ENCODE data around the gene INHA. TPM values are rescaled to one million over a fixed set of nuclear protein-coding genes. Genes with fewer than 3 reads are reported as not detected.

The INHA gene
- 0.70 TPM in 1 of 2 replicates, not detected in the other for total RNA-seq

- DNase-seq (ENCODE audit: low read depth) = no peak
Measured at GRCh38 chr2:219572237-219573001, at the start of gene INHA. INHA (plus strand) TSS chr2:219572310; CDS start chr2:219572375, 65 bp downstream.

GRCh38 chr2:219523031-219523671 is 49.0 kb upstream of the INHA start:
- DNase-seq (ENCODE audit: low read depth) = no peak

- DNase-seq (ENCODE audit: low read depth) = no peak
Measured at GRCh38 chr2:219524817-219525216, 47.3 kb upstream of the INHA start.

- DNase-seq (ENCODE audit: low read depth) = no peak
Measured at GRCh38 chr2:219525533-219526232, 46.4 kb upstream of the INHA start.

GRCh38 chr2:219526320-219527075 is 45.6 kb upstream of the INHA start:
- DNase-seq (ENCODE audit: low read depth) = no peak

GRCh38 chr2:219527076-219527394 is 45.1 kb upstream of the INHA start:
- peak; percentile 46 for DNase-seq (ENCODE audit: low read depth)

GRCh38 chr2:219527472-219527871 is 44.6 kb upstream of the INHA start:
- DNase-seq (ENCODE audit: low read depth) = no peak

- DNase-seq (ENCODE audit: low read depth) = peak; percentile 57
Measured at GRCh38 chr2:219530048-219530963, 41.8 kb upstream of the INHA start.

GRCh38 chr2:219531639-219532377 is 40.3 kb upstream of the INHA start:
- DNase-seq (ENCODE audit: low read depth) = no peak

GRCh38 chr2:219532378-219532649 is 39.8 kb upstream of the INHA start:
- DNase-seq (ENCODE audit: low read depth) = no peak

- DNase-seq (ENCODE audit: low read depth) = no peak
Measured at GRCh38 chr2:219533930-219534661, 38.0 kb upstream of the INHA start.

- DNase-seq (ENCODE audit: low read depth) = no peak
Measured at GRCh38 chr2:219536425-219536824, 35.7 kb upstream of the INHA start.

- DNase-seq (ENCODE audit: low read depth) = no peak
Measured at GRCh38 chr2:219536967-219537366, 35.1 kb upstream of the INHA start.

- DNase-seq (ENCODE audit: low read depth) = no peak
Measured at GRCh38 chr2:219537657-219538488, 34.2 kb upstream of the INHA start.

- no peak for DNase-seq (ENCODE audit: low read depth)
Measured at GRCh38 chr2:219538504-219538951, 33.6 kb upstream of the INHA start.

- DNase-seq (ENCODE audit: low read depth) = no peak
Measured at GRCh38 chr2:219538956-219539788, 32.9 kb upstream of the INHA start.

GRCh38 chr2:219539926-219540678 is 32.0 kb upstream of the INHA start:
- no peak for DNase-seq (ENCODE audit: low read depth)
